Measurements from ENCODE around the gene PTPRR.

DNA sequence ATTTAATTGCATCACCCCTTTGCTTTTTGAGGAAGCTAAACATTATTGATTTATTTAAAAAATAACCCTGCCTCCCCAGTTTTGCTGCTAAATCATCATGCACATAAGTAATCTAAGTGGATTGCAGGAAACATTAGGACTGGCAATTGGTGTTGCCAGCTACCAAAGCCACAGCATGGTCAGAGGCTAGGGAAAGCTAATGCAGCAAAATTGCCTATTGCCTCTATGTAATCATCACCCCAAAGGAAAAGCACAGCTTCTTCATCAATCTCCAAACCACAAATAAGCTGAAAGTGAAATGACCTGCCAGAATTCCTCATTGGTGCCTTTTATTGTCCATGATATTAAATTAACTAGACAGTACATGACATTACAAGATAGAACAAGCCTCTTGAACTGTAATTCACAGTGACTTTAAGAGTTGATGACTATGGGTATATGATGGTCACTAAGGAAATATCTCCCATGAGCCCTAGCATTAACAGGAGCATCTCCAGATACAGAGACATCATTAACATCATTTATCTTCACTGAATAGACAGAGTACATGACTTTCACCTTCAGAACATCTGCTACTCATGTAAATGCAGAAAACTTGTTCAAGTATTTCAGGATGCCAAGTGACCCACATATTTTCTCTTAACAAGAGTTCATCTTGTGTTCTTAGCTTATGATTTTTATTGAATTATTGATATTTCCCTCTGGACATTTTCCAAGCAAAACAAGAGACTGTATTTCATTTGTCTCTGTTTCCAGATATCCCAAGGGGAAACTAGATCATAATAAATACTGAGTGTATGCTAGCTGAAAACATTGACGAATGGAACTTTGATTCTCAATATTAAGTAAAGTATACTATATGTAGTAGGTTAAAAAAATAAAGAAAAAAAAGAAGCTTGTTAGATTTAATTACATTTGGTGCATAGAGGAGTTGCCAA lies 29.4 kb downstream of the PTPRR start:
- TF ChIP-seq POLR2A (IDR thresholded peaks at IDR 0.05): no peak
- TF ChIP-seq, protein P1, sequence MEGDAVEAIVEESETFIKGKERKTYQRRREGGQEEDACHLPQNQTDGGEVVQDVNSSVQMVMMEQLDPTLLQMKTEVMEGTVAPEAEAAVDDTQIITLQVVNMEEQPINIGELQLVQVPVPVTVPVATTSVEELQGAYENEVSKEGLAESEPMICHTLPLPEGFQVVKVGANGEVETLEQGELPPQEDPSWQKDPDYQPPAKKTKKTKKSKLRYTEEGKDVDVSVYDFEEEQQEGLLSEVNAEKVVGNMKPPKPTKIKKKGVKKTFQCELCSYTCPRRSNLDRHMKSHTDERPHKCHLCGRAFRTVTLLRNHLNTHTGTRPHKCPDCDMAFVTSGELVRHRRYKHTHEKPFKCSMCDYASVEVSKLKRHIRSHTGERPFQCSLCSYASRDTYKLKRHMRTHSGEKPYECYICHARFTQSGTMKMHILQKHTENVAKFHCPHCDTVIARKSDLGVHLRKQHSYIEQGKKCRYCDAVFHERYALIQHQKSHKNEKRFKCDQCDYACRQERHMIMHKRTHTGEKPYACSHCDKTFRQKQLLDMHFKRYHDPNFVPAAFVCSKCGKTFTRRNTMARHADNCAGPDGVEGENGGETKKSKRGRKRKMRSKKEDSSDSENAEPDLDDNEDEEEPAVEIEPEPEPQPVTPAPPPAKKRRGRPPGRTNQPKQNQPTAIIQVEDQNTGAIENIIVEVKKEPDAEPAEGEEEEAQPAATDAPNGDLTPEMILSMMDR (IDR thresholded peaks at IDR 0.05): no peak

Data from heart left ventricle (tissue), 13 donors.